Ovary (tissue), 9 donors: ENCODE data around the gene HAUS8. TPM values are rescaled to one million over a fixed set of nuclear protein-coding genes. Genes with fewer than 3 reads are reported as not detected.

Experiments
- DNase-seq, 5 donors: peaks; one replicate each; pipeline ENCODE4 v3.0.0-alpha.2; 2019 to 2020
- H3K27ac ChIP-seq, 2 donors: fragments of 200-600 bp; one replicate each; pipeline versions ENCODE4 v1.5.1 to v1.8.0; 2019 to 2022
- H3K27me3 ChIP-seq: fragments of 200-600 bp; one replicate; pipeline ENCODE4 v1.8.0; 2022
- H3K36me3 ChIP-seq: fragments of 200-600 bp; sonication (generic); one replicate; pipeline ENCODE4 v1.5.1; 2019
- H3K4me1 ChIP-seq: one replicate; pipeline ENCODE4 v1.8.1; 2013; ENCODE audit warnings: mild to moderate bottlenecking, moderate library complexity; ENCODE audit not compliant: insufficient read depth
- H3K4me3 ChIP-seq: fragments of 200-600 bp; sonication (generic); one replicate; pipeline ENCODE4 v1.5.1; 2017
- H3K9me3 ChIP-seq, 2 donors: fragments of 200-600 bp in 1 of 2; sonication (generic) in 1 of 2; one replicate each; pipeline versions ENCODE4 v1.5.1 to v1.8.1; 2013 to 2019; ENCODE audit warnings: mild to moderate bottlenecking in 1 of 2, moderate library complexity in 1 of 2
- EP300 ChIP-seq: sonication (generic); formaldehyde crosslinking; IDR thresholded peaks from one replicate; pipeline ENCODE4 v1.6.1; 2017; ENCODE audit warnings: antibody characterized with exemption
- POLR2A ChIP-seq: fragments of 450-650 bp; IDR thresholded peaks from one replicate; pipeline ENCODE4 v1.6.1; 2017; ENCODE audit warnings: antibody characterized with exemption, mild to moderate bottlenecking, moderate library complexity
- WGBS, 3 donors: extraction: QIAGEN DNeasy Blood & Tissue Kit in 1 of 3; methylation state at CpG; one replicate each; pipeline versions ENCODE4 v1.1.5 to v1.1.7; 2013 to 2017; 5-methylcytosine and 5-hydroxymethylcytosine counted together
- intact Hi-C, 4 donors: fragments of 100-400 bp; cut with DNase I; formaldehyde crosslinking; loops; one replicate each; pipeline versions ENCODE4 v1.11.0 to v1.15.1; 2022 to 2023
- polyA plus RNA-seq, 2 donors: library from polyadenylated mRNA; stranded (reverse); fragments of 200-250 nt in 1 of 2; fragments of 350-450 nt in 1 of 2; fragmentation: Illumina TruSeq in 1 of 2; extraction: RNeasy Lipid Tissue Mini Kit (QIAGEN cat#74804) in 1 of 2; gene quantifications; one replicate each; pipeline ENCODE4 v1.2.3, GENCODE V29; 2013 to 2014
- total RNA-seq, 7 donors: library from RNA; depleted of rRNA in 2 of 7; stranded (reverse); fragments of >200 nt in 2 of 7; fragmentation: NEBNext Ultra II Directional in 3 of 7; extraction: Animal tissue kit (Norgen Biotek cat#: 25700) in 3 of 7; gene quantifications; one replicate each; pipeline versions ENCODE4 v1.1.0 to v1.2.4, GENCODE V29; 2016 to 2023
- TF ChIP-seq, protein P1 (sequence below), 3 donors: fragments of 450-650 bp in 2 of 3; fragments of 200-600 bp in 1 of 3; IDR thresholded peaks; one replicate each; pipeline versions ENCODE4 v1.5.1 to v1.8.0; 2016 to 2022; ENCODE audit warnings: antibody characterized with exemption in 3 of 3, mild to moderate bottlenecking in 1 of 3
- donor health status: DM: no; HTN: no; CAD: no; lungs with moderate emphysema.
- donor health status: DM: no; HTN: no; CAD: no.
- donor health status: Bipolar disorder and iron deficiency.
- donor health status: DM: yes; HTN: yes; CAD: no.
- donor health status: DM: no; HTN: no; CAD: no.
- donor health status: DM: yes; HTN: yes; CAD: no.

The HAUS8 gene
- total and polyA plus RNA-seq, 9 donors, result 4.1 to 7.2 (median 5.5) TPM

DNA sequence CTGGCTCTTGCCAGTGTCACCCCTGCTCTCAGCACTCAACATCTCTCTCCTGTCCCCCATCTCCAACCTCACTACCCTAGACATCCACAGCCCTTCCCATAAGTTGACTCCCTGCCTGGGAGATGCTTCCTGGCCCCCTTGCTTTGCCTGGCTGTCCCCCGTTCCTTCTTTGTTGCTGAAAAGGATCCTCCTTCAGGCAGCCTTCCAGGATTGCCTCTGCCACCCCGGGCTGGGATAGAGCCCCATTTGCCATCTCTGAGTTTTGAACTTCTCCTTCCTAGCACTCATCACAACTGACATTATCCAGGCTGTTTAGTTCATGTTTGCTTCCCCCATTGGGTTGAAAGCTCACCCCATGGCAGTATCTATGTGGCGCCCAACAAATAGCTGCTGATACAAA, 68.7 kb downstream of the HAUS8 start:
- Histone ChIP-seq H3K27me3 (no peaks in the 10 kb centered on the region), H3K4me1 (no peaks in the 10 kb centered on the region), H3K9me3 (no peaks in the 10 kb centered on the region), H3K4me3 (no peak overlapping the region), H3K27ac (no peak overlapping the region), H3K36me3 (no peaks in the 10 kb centered on the region)
- TF ChIP-seq EP300 (no peak), POLR2A (no peak)
- TF ChIP-seq, protein P1, sequence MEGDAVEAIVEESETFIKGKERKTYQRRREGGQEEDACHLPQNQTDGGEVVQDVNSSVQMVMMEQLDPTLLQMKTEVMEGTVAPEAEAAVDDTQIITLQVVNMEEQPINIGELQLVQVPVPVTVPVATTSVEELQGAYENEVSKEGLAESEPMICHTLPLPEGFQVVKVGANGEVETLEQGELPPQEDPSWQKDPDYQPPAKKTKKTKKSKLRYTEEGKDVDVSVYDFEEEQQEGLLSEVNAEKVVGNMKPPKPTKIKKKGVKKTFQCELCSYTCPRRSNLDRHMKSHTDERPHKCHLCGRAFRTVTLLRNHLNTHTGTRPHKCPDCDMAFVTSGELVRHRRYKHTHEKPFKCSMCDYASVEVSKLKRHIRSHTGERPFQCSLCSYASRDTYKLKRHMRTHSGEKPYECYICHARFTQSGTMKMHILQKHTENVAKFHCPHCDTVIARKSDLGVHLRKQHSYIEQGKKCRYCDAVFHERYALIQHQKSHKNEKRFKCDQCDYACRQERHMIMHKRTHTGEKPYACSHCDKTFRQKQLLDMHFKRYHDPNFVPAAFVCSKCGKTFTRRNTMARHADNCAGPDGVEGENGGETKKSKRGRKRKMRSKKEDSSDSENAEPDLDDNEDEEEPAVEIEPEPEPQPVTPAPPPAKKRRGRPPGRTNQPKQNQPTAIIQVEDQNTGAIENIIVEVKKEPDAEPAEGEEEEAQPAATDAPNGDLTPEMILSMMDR (IDR thresholded peaks at IDR 0.05), result no peak
- no peak for DNase-seq
- WGBS, 3 donors, result 89 to 94% (median 90%) methylated on average over 3 of the region's 3 CpGs
- intact Hi-C loops, result no loop called here

DNA sequence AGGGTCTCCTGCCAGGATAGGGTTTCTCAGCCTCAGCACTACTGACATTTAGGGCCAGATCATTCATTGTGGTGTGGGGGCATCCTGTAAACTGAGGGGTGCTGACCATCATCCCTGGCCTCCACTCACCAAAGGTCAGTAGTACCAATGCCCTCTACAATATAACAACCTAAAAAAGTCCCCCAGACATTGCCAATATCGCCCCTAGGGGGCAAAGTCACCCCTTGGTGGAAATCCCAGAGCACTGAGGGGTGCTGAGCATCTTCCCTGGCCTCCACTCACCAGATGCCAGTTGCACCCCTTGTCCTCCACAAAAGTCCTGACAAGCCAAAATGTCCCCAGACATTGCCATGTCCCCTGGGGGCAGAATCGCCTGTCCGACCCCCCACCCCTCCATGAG, 70.3 kb downstream of the HAUS8 start:
- intact Hi-C loops, result no loop called here
- 60 to 83% (median 76%) methylated on average over 3 of the region's 3 CpGs for WGBS, 3 donors
- Histone ChIP-seq H3K27ac (no peak overlapping the region), H3K36me3 (no peaks in the 10 kb centered on the region), H3K4me3 (no peak overlapping the region), H3K4me1 (no peaks in the 10 kb centered on the region), H3K27me3 (no peaks in the 10 kb centered on the region), H3K9me3 (no peaks in the 10 kb centered on the region)
- no peak for TF ChIP-seq EP300
- TF ChIP-seq, protein P1 (IDR thresholded peaks at IDR 0.05), result no peak
- no peak for TF ChIP-seq POLR2A
- DNase-seq, result no peak

DNA sequence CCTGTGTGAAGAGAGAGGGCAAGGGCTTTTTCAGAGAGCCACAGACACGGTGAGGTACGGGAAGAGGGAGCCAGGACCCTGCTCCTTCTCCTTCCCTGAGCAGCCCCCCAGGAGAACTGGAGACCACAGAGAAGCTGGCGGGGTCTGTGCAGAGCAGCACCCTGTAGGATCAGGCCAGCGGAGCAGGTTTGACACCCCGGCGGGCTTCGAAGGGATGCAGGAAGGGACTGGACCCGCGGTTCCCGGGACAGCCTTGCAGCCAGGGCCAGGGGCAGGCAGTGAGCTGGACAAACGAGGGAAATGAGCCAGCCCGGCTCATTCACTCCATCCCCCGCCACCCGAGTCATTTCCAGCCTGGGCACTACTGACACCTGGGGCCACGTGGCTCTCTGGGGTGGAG, 70.9 kb downstream of the HAUS8 start:
- Histone ChIP-seq H3K27me3 (no peaks in the 10 kb centered on the region), H3K27ac (no peak overlapping the region), H3K36me3 (no peaks in the 10 kb centered on the region), H3K4me1 (no peaks in the 10 kb centered on the region), H3K9me3 (no peaks in the 10 kb centered on the region), H3K4me3 (no peak overlapping the region)
- no peak for DNase-seq
- TF ChIP-seq, protein P1 (IDR thresholded peaks at IDR 0.05), result no peak
- no peak for TF ChIP-seq POLR2A
- 90 to 92% (median 91%) methylated on average over 15 of the region's 15 CpGs for WGBS, 3 donors
- intact Hi-C loops, result no loop called here

DNA sequence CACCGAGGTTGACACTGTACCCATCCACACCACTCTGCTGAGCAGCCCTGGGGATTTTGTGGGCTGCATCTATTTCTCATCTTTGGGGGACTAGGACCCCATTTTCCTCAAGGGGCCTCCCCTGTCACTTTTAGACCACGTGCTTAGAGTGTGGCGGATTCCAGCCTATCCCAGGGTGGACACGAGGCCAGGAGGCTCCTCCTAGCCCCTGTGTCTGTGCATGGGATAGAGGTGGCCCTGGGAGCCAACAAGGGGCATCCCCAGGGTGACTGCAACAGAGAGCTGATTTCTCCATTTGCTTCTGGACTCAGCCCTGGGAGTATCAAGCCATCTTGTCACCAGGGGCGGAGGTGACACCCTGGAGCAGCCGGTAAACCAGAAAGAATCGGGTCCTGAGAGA, 72.8 kb downstream of the HAUS8 start:
- 66 to 72% (median 68%) methylated on average over 7 of the region's 7 CpGs for WGBS, 3 donors
- H3K9me3 ChIP-seq, result no peaks in the 10 kb centered on the region
- no peak overlapping the region for H3K4me3 ChIP-seq
- TF ChIP-seq EP300 (no peak), POLR2A (no peak)
- TF ChIP-seq, protein P1 (IDR thresholded peaks at IDR 0.05), result no peak
- no peak for DNase-seq
- H3K4me1 ChIP-seq, result no peaks in the 10 kb centered on the region
- intact Hi-C loops, result no loop called here
- H3K27ac ChIP-seq, result no peak overlapping the region
- H3K27me3 ChIP-seq, result no peaks in the 10 kb centered on the region
- H3K36me3 ChIP-seq, result no peaks in the 10 kb centered on the region
